HG03175 (cell line): ENCODE results near the gene TGM3.

ENCODE experiments used
- ATAC-seq: cut with Tn5 transposase; IDR thresholded peaks from one replicate; pipeline ENCODE4 v1.9.1; 2021; ENCODE audit warnings: mild to moderate bottlenecking, moderate library complexity; ENCODE audit not compliant: unreplicated experiment

TGM3 gene

DNA sequence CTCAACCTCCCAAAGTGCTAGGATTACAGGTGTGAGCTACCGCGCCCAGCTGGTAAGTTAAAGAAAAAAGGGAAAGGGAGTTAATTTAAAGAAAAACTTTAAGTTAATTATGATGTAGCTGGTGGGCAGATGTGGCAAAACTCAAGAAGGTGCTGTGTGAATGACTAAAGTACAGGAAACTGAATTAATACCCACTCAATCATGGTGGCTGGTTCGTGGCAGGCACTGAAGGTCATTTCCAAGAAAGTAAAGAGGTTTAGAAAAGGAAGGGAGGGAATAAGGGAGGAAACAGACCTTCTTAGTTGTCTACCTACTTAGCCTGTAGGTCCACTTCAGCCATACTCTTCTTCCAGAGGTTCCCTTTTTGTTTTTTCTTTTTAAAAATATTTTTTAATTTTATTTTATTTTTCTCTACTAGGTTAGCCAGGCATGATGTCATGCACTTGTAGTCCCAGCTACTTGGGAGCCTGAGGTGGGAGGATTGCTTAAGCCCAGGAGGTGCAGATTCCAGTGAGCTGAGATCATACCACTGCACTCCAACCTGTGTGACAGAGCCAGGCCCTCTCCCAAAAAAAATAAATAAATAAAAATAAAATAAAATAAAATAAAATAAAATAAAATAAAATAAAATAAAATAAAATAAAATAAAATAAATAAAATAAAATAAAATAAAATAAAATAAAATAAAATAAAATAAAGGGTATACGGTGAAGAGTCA is 11.9 kb upstream of the TGM3 start:
- no peak for ATAC-seq

DNA sequence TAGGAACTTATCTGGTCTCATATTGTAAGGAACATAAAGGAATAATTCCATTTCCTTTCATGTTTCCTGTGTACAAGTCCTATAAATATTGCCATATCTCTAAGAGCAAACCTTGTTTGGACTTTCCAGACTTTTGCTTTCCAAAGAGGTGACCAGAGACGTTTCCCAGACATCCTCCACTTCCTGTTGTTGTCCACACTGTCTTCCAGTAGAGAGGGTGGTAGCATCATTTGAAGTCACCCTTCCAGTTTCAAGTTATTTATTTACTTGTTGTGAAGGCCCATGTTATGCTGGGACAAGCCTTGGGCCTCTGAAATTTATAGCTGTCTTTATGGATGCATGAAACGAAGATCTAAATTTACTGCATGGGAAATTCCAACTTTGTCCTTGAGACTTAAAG is 10.6 kb upstream of the TGM3 start:
- ATAC-seq, result no peak

DNA sequence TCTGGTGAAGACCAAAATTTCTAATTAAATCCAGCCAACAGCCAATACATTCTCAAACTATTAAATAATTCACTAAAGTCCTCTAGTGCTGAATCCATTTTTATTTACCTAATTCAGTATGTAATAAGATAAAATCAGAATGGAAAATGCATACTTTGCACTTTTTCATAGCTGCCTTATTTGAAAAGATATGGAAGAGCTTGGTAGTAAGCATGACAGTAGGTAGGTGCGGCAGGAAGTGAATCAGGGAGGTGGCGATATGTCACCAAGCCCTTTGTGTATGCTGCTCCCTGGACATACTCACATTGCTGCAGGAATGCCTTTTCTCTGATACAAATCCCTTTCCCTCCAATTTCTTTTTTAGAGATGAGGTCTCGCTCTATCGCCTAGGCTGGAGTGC is 10.2 kb upstream of the TGM3 start:
- ATAC-seq, result no peak

DNA sequence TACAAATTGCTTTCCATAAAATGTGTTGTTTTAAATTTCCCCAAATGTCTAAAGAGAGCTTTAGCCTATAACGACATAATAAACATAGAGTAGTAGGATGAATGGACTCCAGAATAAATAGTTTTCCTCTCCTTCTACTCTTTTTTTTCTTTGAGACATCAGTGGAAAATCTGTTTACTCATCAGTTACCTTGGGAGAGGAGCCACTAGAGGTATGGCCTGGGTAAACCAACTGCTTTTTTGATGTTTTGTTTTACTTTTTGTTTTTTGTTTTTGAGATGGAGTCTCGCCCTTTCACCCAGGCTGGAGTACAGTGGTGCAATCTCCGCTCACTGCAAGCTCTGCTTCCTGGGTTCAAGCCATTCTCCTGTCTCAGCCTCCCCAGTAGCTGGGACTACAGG is 8.3 kb upstream of the TGM3 start:
- no peak for ATAC-seq

DNA sequence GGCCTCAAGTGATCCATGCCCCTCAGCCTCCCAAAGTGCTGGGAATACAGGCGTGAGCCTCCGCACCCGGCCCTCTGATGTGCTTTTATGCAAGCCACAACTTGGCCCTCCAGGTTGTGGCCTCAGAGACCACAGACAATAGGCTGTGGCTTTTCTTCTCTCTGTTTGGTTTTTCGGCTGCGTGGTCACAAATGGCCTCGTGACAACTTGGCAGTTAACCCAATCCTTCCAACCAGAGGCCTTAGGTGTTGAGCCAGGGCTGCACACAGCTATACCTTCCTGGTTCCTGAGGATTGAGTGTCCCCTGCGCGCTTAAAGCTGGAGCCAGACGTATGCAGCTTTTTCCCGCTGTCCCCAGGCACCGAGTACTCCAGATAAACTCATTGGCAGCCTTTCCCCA is 6.3 kb upstream of the TGM3 start:
- ATAC-seq, result no peak

DNA sequence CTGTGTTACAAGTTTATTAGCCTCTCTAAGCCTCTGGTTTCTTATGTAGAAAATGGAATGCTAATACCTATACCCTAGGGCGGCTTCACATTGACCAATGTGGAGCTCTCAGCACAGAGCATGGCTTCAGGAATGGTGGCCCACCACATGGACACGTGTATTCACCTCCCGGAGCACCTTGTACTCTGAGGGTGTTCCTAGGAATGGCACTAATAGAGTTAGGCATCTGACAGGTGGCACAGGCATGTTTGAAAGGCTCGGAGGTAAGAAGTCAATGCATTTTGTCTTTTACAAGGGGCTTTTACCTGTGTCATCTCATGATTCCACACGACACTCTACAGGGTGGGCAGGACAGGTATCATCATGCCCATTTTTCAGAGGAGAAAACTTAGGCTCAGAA is 5.3 kb upstream of the TGM3 start:
- no peak for ATAC-seq

DNA sequence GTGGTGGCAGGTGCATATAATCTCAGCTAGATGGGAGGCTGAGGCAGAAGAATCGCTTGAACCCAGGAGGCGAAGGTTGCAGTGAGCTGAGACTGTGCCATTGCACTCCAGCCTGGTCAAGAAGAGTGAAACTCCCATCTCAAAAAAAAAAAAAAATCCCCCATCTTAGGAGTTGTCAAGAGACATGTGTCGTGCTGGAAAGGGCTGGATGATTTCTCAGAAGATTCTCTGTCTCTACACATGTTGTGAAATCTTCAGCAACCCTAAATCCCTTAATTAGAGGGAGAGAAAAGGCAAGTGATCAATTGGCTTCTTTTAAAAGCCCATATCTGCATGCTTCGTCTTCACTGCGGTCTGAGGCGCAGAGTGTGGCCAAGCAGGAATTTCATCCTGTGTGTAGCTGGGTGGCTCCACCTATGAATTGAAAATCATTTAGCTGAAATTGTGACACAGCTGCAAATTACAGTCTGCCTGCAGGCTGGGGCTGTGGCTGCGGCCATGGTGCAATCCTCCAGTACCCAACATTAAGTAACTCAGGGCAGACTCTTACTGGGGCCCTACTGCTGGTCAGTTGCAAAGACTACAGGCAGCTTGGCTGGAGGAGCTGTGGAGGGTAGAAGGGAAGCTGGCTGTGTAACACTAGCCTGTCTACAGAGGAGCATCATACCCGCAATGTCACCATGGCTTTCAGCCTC is 3.2 kb upstream of the TGM3 start:
- ATAC-seq, result no peak

DNA sequence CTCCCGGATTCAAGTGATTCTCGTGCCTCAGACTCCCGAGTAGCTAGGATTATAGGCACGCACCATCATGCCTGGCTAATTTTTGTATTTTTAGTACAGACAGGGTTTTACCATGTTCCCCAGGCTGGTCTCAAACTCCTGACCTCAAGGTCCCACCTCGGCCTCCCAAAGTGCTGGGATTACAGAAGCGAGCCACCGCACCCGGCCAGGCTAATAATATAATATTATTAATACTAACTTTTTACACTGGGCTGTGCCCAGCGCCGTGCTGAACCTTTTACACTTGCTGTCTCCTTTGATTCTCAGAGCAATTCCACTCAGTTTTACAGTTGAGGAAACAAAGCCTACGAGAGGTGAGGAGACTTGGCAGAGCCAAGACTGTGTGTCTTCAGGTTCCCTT is 2.3 kb upstream of the TGM3 start:
- ATAC-seq, result no peak

DNA sequence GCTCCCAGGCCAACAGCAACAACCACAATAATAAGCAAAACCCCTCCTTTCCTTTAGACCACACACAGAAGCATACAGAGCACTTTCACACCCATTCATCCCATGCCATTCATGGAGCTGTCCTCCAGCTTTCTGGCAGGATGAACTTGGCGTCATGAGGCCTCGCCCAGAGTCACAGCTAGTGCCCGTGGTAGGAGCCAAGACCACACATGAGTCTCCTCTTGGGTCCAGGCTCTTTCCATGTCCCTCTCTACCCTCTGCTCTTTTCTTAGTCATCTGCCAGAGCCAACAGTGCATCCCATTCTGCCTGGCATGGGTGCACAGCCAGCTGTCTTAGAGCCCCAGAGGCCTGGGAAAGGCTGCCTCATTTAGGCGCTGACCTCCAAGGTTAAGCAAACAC is 1.8 kb upstream of the TGM3 start:
- no peak for ATAC-seq

DNA sequence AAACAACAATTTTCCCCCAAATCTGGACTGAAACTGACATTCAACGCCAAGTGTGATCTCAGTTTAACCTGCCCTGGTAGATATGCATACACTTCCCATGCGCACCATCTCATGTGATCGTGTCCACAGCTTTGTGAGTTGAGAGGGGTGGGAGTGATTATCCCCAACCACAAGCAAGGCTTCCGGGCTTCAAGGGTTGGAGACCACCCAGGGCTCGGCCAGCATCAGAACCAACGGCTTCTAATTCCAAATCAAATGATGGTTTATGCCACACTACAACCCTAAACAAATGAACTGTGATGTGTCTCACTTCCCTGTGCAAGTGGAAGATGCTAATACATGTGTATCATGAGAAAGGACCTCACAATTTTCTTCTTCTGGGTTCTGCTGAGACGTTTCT is 515 bp upstream of the TGM3 start:
- no peak for ATAC-seq

DNA sequence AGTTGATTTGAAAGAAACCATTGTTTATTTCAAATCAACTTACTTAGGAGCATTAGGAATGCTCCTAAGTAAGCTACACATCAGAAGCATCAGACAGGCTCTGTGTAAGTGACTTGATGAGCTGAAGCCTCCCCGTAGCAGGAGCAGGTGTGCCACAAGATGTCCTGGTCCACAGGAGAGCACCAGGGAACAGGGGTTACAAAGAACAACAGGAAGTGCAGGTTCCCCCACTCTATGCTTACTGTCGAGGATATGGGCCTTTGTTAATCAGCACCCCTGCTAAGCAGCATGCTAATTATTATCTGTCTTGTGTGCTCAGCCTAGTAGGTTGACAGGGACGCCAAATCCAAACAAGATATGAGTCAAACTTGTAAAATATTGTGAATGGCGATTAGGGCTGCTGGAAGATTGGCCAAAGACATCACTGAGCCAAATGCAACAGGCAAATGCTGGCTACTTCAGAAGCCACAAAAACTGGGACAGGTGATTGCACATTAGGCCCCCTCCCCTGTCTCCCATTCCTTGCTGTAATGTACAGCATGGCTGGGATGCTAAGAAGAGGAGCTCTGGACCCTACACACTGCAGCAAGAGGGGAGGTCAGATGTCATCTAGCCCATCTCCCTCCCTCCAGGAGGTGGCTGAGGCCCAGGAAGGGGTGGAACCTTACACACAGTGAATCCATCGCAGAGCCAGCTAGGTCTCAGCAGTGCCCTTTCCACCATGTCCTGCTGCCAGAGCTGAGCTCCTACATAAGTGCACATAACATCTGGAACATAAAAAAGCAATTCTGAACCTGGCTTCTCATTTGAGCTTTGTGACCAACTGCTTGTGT is 939 bp downstream of the TGM3 start:
- ATAC-seq, result no peak

DNA sequence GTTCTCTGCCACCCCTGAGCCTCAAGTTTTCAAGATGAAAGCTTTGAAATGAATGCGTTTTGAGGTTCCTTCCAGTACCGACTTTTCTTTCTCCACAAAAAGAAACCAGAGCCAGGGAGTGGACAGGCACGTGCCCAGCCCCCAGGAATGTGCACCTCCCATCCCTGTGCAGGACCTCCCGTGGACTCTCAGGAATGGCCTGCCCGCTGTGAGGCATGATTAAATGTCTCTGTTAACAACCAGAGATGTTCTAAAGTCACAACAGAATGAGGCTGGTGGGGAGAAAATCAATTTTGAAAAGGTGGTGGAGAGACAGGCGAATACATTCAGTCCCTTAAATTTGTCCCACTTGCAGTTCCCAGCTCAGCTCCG is 1.5 kb downstream of the TGM3 start:
- no peak for ATAC-seq

DNA sequence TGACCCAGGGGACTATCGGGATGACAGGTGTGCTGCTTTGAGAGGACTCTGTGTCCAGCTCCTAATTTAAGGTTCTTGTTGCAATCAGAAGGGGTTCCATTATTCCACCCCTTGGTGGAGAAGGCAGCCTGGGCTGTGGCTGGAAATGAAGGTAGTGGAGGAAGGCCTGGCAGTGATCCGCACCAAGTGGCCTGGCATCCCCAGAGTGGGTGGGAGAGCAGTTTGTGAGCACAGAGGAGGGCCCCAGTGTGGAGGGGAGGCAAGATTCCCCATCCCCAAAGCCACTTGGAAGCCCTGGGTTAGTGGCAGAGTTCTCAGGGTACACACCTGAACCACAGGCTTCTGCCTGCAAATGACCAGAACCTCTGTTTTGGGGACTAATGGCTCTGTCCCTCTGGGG is 2.3 kb downstream of the TGM3 start:
- no peak for ATAC-seq

DNA sequence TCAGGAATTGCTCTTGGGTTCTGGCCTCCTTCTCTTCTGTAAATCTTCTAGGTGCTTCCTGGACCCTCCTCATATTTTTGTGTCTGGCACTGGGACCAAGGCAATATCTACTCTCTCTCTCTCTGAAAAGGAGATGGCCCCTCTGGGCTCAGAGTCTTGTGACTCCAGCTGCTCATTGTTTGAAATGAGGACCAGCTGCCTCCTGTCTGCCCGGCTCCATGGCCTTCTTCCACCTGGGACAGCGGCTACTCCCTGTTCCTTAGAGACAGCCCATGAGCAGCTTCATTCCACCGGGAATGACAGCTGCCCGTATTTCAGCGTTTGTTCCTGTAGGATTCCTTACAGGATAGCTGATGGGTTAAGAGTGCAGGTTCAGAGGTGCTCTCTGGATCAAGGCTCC is 2.9 kb downstream of the TGM3 start:
- ATAC-seq, result no peak

DNA sequence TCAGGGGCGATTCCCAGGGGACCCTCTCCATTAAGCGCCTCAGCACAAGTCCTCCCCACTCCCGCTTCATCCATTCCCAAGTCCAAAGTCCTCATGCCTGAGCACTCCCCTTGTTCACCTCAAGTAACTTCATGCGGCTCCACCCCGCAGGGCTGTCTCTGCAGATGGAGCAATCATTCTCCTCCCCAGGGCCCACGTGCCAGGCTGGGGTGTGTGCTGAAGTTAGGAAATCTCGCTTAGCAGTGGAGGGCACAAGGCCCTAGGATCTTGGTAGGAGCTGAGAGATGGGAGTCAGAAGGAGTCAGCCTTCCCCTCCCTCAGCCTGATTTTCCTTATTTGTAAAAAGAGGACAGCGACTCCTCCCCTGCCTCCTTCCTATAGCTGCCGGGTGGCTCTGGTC is 3.5 kb downstream of the TGM3 start:
- ATAC-seq, result no peak

DNA sequence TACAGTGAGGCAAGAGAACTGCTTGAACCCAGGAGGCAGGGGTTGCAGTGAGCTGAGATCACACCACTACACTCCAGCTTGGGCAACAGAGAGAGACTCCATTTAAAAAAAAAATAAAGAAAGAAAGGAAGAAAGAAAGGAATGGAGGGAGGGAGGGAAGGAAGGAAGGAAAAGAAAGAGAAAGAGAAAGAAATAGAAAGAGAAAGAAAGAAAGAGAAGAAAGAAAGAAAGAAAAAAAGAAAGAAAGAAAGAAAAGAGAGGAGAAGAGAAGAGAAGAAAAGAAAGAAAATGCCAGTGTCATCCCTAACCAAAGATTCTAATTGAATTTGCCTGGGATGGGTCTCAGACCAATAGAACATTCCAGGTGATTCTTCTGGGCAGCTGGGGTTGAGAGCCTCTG is 4.2 kb downstream of the TGM3 start:
- no peak for ATAC-seq

DNA sequence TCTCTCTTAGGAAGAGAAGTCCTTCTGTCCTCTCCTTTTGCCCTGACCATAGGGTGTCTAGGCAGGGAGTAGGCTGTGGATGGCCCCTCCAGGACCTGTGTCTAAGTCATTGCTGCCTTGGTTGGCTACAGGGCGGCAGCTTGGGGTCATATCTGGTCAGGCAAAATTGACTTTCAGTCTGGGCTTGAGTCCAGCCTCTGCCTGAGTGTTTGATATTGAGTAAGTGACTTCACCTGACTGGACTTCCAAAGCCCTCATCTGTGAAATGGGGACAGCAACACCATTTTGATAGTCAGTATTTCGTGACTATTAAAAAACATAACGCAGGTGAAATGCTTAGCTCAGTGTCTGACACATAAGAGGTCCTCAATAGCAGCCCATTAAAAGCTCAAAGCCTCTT is 4.6 kb downstream of the TGM3 start:
- ATAC-seq, result no peak

DNA sequence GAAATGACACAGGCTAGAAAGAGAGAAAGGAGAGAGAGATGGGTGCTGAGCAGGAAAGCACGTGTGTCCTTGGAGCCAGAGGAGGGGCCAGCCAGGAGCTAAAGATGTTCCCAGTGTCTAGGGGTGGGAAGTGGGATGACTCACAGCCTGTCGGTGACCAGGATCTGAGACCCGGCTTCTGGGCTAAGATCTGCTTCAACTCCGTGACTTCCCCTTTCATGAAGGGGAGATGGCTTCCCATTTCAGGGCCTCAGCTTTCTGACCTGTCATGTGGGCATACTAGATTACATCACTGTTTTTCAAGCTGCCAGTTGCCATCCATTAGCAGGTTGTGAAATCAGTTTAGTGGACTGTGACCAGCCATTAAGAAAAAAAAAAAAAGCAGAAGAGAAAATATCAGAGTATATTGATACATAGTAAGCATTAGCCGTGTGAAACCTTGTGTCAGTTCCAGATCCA is 5.4 kb downstream of the TGM3 start:
- ATAC-seq, result peak; percentile 84

DNA sequence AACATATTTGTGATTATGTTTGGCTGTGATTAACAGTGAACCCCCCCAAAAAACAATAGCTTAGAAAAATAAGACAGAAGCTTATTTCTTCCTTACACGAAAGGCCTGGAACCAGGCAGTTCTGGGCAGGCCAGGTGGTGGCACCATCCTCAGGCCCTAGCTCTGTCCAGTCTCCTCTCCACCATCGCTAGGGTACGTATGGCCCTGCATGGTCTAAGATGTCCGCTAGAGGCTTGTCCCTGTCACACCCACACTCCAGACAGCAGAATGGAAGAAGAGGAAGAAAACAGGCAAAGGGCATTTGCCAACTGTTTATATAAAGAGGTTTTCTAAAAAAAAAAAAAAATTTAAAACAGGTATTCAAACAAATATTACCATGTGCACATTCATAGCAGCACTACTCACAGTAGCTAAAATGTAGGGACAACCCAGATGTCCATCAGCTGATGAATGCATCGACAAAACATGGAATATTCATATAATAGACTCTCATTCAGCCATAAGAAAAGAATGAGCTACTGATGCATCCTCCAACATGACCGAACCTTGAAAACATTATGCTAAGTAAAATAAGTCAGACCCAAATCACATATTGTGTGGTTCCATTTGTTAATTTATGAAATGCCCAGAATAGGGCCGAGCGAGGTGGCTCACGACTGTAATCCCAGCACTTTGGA is 6.7 kb downstream of the TGM3 start:
- ATAC-seq, result no peak

DNA sequence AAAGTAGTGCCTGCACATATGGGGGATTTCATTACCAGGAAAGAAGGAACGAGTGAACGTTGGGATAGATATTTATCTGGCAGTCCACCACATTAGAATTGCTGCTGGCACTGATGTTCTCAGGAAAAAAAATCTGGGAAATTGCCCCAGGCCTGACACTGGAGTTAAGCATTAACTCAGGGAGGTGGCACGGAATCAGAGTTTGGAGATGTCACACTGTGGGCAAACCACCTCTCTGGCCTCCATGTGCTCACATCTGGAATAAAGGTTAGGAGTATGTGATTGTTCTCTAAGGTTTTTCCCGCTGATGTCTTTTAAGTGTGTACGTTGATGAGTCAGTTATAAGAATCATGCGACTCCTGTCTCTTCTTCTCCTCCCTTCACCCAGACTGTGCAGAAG is 7.9 kb downstream of the TGM3 start:
- ATAC-seq, result no peak

DNA sequence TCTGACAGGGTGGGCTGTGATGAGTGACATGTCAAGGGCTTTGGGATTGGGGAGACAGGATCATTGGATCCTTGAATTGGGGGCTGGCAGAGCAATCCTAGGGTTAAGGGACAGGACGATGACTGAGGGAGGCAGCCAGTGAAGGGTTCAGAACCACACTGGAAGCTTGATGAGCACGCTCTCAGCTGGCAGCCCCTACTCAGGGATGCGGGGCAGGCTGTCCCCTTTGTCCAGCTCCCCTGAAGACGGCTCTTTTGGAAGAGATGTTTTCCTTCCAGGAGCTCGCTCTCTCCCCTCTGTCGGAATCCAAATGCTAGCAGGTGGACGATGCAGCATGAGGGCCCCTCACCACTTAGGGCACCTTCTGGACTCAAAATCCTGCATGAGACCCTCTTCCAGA is 8.4 kb downstream of the TGM3 start:
- no peak for ATAC-seq
